ENCODE results near the gene ANO6.

GRCh38 chr12:45281994-45282393, 66.1 kb downstream of the ANO6 start:
- TF ChIP-seq EZH2 (IDR thresholded peaks at IDR 0.05; ENCODE audit: low read length) (no peak), CTCF (optimal IDR thresholded peaks at IDR 0.05 in 1 of 3, IDR thresholded peaks at IDR 0.05 in 1 of 3, conservative IDR thresholded peaks at IDR 0.05 in 1 of 3; ENCODE audit: extremely low read depth in 1 of 3, insufficient read depth in 2 of 3, low read length in 3 of 3) (no peak)

Data from keratinocyte (primary cell).